H9 (cell line): ENCODE data around the gene SOCS4. TPM values are rescaled to one million over a fixed set of nuclear protein-coding genes. Genes with fewer than 3 reads are reported as not detected.
A peak's percentile ranks its signal among the peaks of the same experiment; 100 is the strongest.
"Not testable (repeated sequence)": the region's sequence is repeated elsewhere in the genome, so short reads cannot be mapped to it uniquely, and the experiment has no call there.

ENCODE experiments used
- DNase-seq: peaks from one replicate; pipeline ENCODE4 v3.0.0-alpha.2; 2017
- H2AFZ ChIP-seq: one replicate; pipeline ENCODE4 v1.6.1; 2013; ENCODE audit warnings: mild to moderate bottlenecking, low read length, control low read depth, moderate library complexity
- H2AK5ac ChIP-seq: 2 replicates; pipeline ENCODE4 v1.6.1; 2013; ENCODE audit warnings: low read length, control low read depth, mixed read lengths; ENCODE audit not compliant: insufficient read length
- H2BK120ac ChIP-seq: one replicate; pipeline ENCODE4 v1.6.1; 2013; ENCODE audit warnings: low read depth, mild to moderate bottlenecking, low read length, control low read depth, inconsistent platforms; ENCODE audit not compliant: poor library complexity, severe bottlenecking
- H2BK12ac ChIP-seq: 2 replicates; pipeline ENCODE4 v1.6.1; 2013; ENCODE audit warnings: low read length, control low read depth, mixed read lengths, low read depth; ENCODE audit not compliant: insufficient read length
- H2BK15ac ChIP-seq: 2 replicates; pipeline ENCODE4 v1.6.1; 2013; ENCODE audit warnings: low read depth, low read length, control low read depth
- H2BK20ac ChIP-seq: one replicate; pipeline ENCODE4 v1.6.1; 2013; ENCODE audit warnings: low read depth, mild to moderate bottlenecking, low read length, control low read depth, inconsistent platforms; ENCODE audit not compliant: poor library complexity, severe bottlenecking
- H2BK5ac ChIP-seq: 2 replicates; pipeline ENCODE4 v1.6.1; 2013; ENCODE audit warnings: low read length, control low read depth, mixed read lengths; ENCODE audit not compliant: insufficient read length
- H3K14ac ChIP-seq: 2 replicates; pipeline ENCODE4 v1.6.1; 2013; ENCODE audit warnings: low read length, control low read depth; ENCODE audit not compliant: insufficient read depth
- H3K18ac ChIP-seq: 2 replicates; pipeline ENCODE4 v1.6.1; 2013; ENCODE audit warnings: low read depth, mild to moderate bottlenecking, mixed read lengths, low read length, control low read depth; ENCODE audit not compliant: insufficient read length
- H3K23ac ChIP-seq: 2 replicates; pipeline ENCODE4 v1.6.1; 2013; ENCODE audit warnings: low read length, control low read depth, mixed read lengths, low read depth; ENCODE audit not compliant: insufficient read length
- H3K23me2 ChIP-seq: 2 replicates; pipeline ENCODE4 v1.6.1; 2013; ENCODE audit warnings: low read depth, mild to moderate bottlenecking, mixed read lengths, low read length, control low read depth; ENCODE audit not compliant: insufficient read length, poor library complexity, severe bottlenecking
- H3K27ac ChIP-seq: 2 replicates; pipeline ENCODE4 v1.5.1; 2013; ENCODE audit warnings: low read length, control low read depth, mixed read lengths, low read depth; ENCODE audit not compliant: insufficient read length
- H3K27me3 ChIP-seq: 2 replicates; pipeline ENCODE4 v1.6.1; 2013; ENCODE audit warnings: low read length, control low read depth, inconsistent platforms; ENCODE audit not compliant: insufficient read depth
- H3K4ac ChIP-seq: 2 replicates; pipeline ENCODE4 v1.6.1; 2013; ENCODE audit warnings: low read depth, mild to moderate bottlenecking, control low read depth, inconsistent platforms, low read length, moderate library complexity
- H3K4me1 ChIP-seq: 2 replicates; pipeline ENCODE4 v1.6.1; 2013; ENCODE audit warnings: low read length, control low read depth, inconsistent platforms; ENCODE audit not compliant: insufficient read depth
- H3K4me2 ChIP-seq: 2 replicates; pipeline ENCODE4 v1.6.1; 2013; ENCODE audit warnings: low read length, control low read depth, mixed read lengths; ENCODE audit not compliant: insufficient read length, insufficient read depth
- H3K56ac ChIP-seq: 2 replicates; pipeline ENCODE4 v1.6.1; 2013; ENCODE audit warnings: low read depth, mild to moderate bottlenecking, mixed read lengths, low read length, control low read depth; ENCODE audit not compliant: insufficient read length
- H3K79me1 ChIP-seq: 2 replicates; pipeline ENCODE4 v1.6.1; 2013; ENCODE audit warnings: low read depth, mild to moderate bottlenecking, moderate library complexity, low read length, control low read depth, inconsistent platforms; ENCODE audit not compliant: insufficient read depth, poor library complexity, severe bottlenecking
- H3K79me2 ChIP-seq: 2 replicates; pipeline ENCODE4 v1.6.1; 2013; ENCODE audit warnings: low read length, control low read depth, inconsistent platforms; ENCODE audit not compliant: insufficient read depth
- H3K9ac ChIP-seq: 2 replicates; pipeline ENCODE4 v1.6.1; 2013; ENCODE audit warnings: low read length, control low read depth, mixed read lengths; ENCODE audit not compliant: insufficient read length; ENCODE audit errors: extremely low read depth
- H3K9me3 ChIP-seq: one replicate; pipeline ENCODE4 v1.6.1; 2013; ENCODE audit warnings: low read depth, low read length, inconsistent platforms; ENCODE audit not compliant: control insufficient read depth
- H3T11ph ChIP-seq: one replicate; pipeline ENCODE4 v1.6.1; 2013; ENCODE audit warnings: mild to moderate bottlenecking, low read length, control low read depth, inconsistent platforms
- H4K20me1 ChIP-seq: one replicate; pipeline ENCODE4 v1.6.1; 2013; ENCODE audit not compliant: control insufficient read depth, insufficient read length, insufficient read depth
- H4K5ac ChIP-seq: 2 replicates; pipeline ENCODE4 v1.6.1; 2013; ENCODE audit warnings: low read depth, mild to moderate bottlenecking, mixed read lengths, low read length, control low read depth; ENCODE audit not compliant: insufficient read length
- H4K8ac ChIP-seq: replicated peaks from 2 replicates; pipeline ENCODE4 v1.6.1; 2013; ENCODE audit warnings: low read length, control low read depth, mixed read lengths, low read depth; ENCODE audit not compliant: insufficient read length
- H4K91ac ChIP-seq: 2 replicates; pipeline ENCODE4 v1.6.1; 2013; ENCODE audit warnings: low read depth, mild to moderate bottlenecking, moderate library complexity, mixed read lengths, low read length, control low read depth; ENCODE audit not compliant: insufficient read length
- H3K27ac Mint-ChIP-seq, 3 experiments: 2 replicates in 2 of 3; 3 replicates in 1 of 3; pipeline ENCODE4 v1.8.0; 2020 to 2021; ENCODE audit warnings: mixed read lengths in 3 of 3, mild to moderate bottlenecking in 1 of 3, moderate library complexity in 1 of 3
- H3K27me3 Mint-ChIP-seq: 2 replicates; pipeline ENCODE4 v1.8.0; 2021; ENCODE audit warnings: low read depth, mild to moderate bottlenecking, moderate library complexity, mixed read lengths
- H3K36me3 Mint-ChIP-seq, 3 experiments: 2 replicates in 2 of 3; 3 replicates in 1 of 3; pipeline ENCODE4 v1.8.0; 2020 to 2021; ENCODE audit warnings: low read depth in 3 of 3, mixed read lengths in 3 of 3; ENCODE audit not compliant: insufficient read depth in 1 of 3
- H3K4me1 Mint-ChIP-seq, 2 experiments: 2 replicates each; pipeline ENCODE4 v1.8.0; 2020; ENCODE audit warnings: mixed read lengths in 2 of 2
- H3K4me3 Mint-ChIP-seq, 2 experiments: 2 replicates in 1 of 2; 3 replicates in 1 of 2; pipeline ENCODE4 v1.8.0; 2020 to 2021; ENCODE audit warnings: mild to moderate bottlenecking in 2 of 2, mixed read lengths in 2 of 2, moderate library complexity in 1 of 2
- H3K9me3 Mint-ChIP-seq, 2 experiments: 2 replicates in 1 of 2; 3 replicates in 1 of 2; pipeline ENCODE4 v1.8.0; 2020; ENCODE audit warnings: mild to moderate bottlenecking in 2 of 2, mixed read lengths in 2 of 2, moderate library complexity in 1 of 2
- CTCF ChIP-seq: fragments of 200-600 bp; sonication (generic); conservative IDR thresholded peaks from 3 replicates; pipeline ENCODE4 v1.8.0; 2021; ENCODE audit warnings: antibody characterized with exemption, mild to moderate bottlenecking
- WGBS: extraction: QIAGEN DNeasy Blood & Tissue Kit; methylation state at CpG from one replicate; pipeline ENCODE4 v1.1.7; 2013; ENCODE audit warnings: missing lambda C conversion rate, low lambda C conversion rate, mixed read lengths; ENCODE audit not compliant: insufficient read length; ENCODE audit errors: extremely low coverage; 5-methylcytosine and 5-hydroxymethylcytosine counted together
- total RNA-seq: library from RNA; stranded (reverse); gene quantifications from 2 replicates; pipeline ENCODE4 v1.2.1, GENCODE V29; 2021

SOCS4 gene
- total RNA-seq, 1 experiment from 2014 or later, result 38.5 TPM

GRCh38 chr14:55031190-55031589 is 4.2 kb downstream of the SOCS4 start:
- H3K9ac ChIP-seq, result no peak overlapping the region
- H3K79me2 ChIP-seq, result peaks cover 12% of the 10 kb centered on the region; the same call in 1 of the 2 replicates
- no peak overlapping the region for H3K23ac ChIP-seq
- H3K4me1 Mint-ChIP-seq, result peaks cover 29 to 31% of the 10 kb centered on the region in 2 experiments
- H3K4me3 Mint-ChIP-seq, result no peak overlapping the region
- H3K36me3 Mint-ChIP-seq, result peaks cover 7 to 42% (median 36%) of the 10 kb centered on the region in 3 experiments; a peak in 5 of 7 replicates
- no peak overlapping the region for H2AK5ac ChIP-seq
- no peak overlapping the region for H3K14ac ChIP-seq
- no peak overlapping the region for H4K5ac ChIP-seq
- no peak overlapping the region for H2BK5ac ChIP-seq
- H3K9me3 Mint-ChIP-seq, result peaks cover 0 to 4% of the 10 kb centered on the region in 2 experiments; a peak in 1 of 5 replicates
- H3K27me3 Mint-ChIP-seq, result no peaks in the 10 kb centered on the region
- H2BK15ac ChIP-seq, result no peak overlapping the region
- peaks cover 5% of the 10 kb centered on the region for H3K23me2 ChIP-seq
- no CpG with 5 or more reads among the region's 2 CpGs for WGBS
- no peak overlapping the region for H4K8ac ChIP-seq
- no peak for TF ChIP-seq CTCF
- no peaks in the 10 kb centered on the region for H3K27me3 ChIP-seq
- no peak overlapping the region for H4K91ac ChIP-seq
- H3K4ac ChIP-seq, result no peak overlapping the region
- no peak overlapping the region for H3K18ac ChIP-seq
- H3K9me3 ChIP-seq, result no peaks in the 10 kb centered on the region
- peak overlapping the region in 1 of 3 experiments; percentile 13; a peak in 3 of 7 replicates for H3K27ac Mint-ChIP-seq
- no peak overlapping the region for H3K4me2 ChIP-seq
- H2BK120ac ChIP-seq, result no peak overlapping the region
- no peaks in the 10 kb centered on the region for H3K4me1 ChIP-seq
- H2AFZ ChIP-seq, result no peak overlapping the region
- DNase-seq, result no peak
- H2BK20ac ChIP-seq, result no peak overlapping the region
- no peaks in the 10 kb centered on the region for H4K20me1 ChIP-seq
- H3K56ac ChIP-seq, result no peak overlapping the region
- H2BK12ac ChIP-seq, result no peak overlapping the region
- H3T11ph ChIP-seq, result no peak overlapping the region
- H3K27ac ChIP-seq, result no peak overlapping the region
- H3K79me1 ChIP-seq, result no peaks in the 10 kb centered on the region

- not testable (repeated sequence) for H3K4ac ChIP-seq, H3K23ac ChIP-seq, H2AK5ac ChIP-seq, H2AFZ ChIP-seq, H3K4me1 Mint-ChIP-seq, H3K9ac ChIP-seq, H3K27ac ChIP-seq, H2BK120ac ChIP-seq, H4K20me1 ChIP-seq, H4K5ac ChIP-seq, H3K9me3 ChIP-seq, H3K4me1 ChIP-seq, H3T11ph ChIP-seq, H2BK15ac ChIP-seq, H2BK12ac ChIP-seq, H4K91ac ChIP-seq, H4K8ac ChIP-seq, H2BK5ac ChIP-seq, H3K18ac ChIP-seq, H3K14ac ChIP-seq, H3K9me3 Mint-ChIP-seq, H2BK20ac ChIP-seq, H3K56ac ChIP-seq, H3K4me2 ChIP-seq, H3K27me3 ChIP-seq, H3K4me3 Mint-ChIP-seq, H3K79me1 ChIP-seq, DNase-seq, H3K27ac Mint-ChIP-seq, H3K79me2 ChIP-seq, H3K23me2 ChIP-seq
- Mint-ChIP-seq H3K27me3 (peaks cover 15% of the 10 kb centered on the region), H3K36me3 (peaks cover 16 to 77% (median 57%) of the 10 kb centered on the region in 3 experiments; a peak in 6 of 7 replicates)
These were observed 11.0 kb downstream of the SOCS4 start for GRCh38 chr14:55037995-55038394.
